Stimulated activated naive CD4-positive, alpha-beta T cell treated with Interleukin-2 at 50 U/mL for 16 hours (primary cell): Measurements from ENCODE around the gene CELF1.

Source experiments
- DNase-seq: peaks from one replicate; lab custom pipeline; 2025; lab: John Stamatoyannopoulos, UW

Gene CELF1

GRCh38 chr11:47552566-47553405 lies at the start of gene CELF1:
Gene CELF1 (minus strand): TSS chr11:47553132. CDS start chr11:47499523, 53,609 bp downstream.
- DNase-seq: peak; percentile 92

- no peak for DNase-seq
These were observed 47.0 kb upstream of the CELF1 start for GRCh38 chr11:47599902-47600301.

GRCh38 chr11:47595967-47596366 lies 43.0 kb upstream of the CELF1 start:
- DNase-seq: no peak

- no peak for DNase-seq
These were observed 42.1 kb upstream of the CELF1 start for GRCh38 chr11:47595029-47595428.

GRCh38 chr11:47593934-47594855 lies 41.3 kb upstream of the CELF1 start, which contains the start of gene C1QTNF4:
Gene C1QTNF4 (minus strand): TSS chr11:47594411. CDS start chr11:47590810, 3,601 bp downstream.
- no peak for DNase-seq

- no peak for DNase-seq
These were observed 40.6 kb upstream of the CELF1 start for GRCh38 chr11:47593492-47593933.

GRCh38 chr11:47592970-47593369 lies 40.0 kb upstream of the CELF1 start:
- no peak for DNase-seq

- DNase-seq: no peak
These were observed 39.3 kb upstream of the CELF1 start for GRCh38 chr11:47592251-47592650.

- DNase-seq: no peak
These were observed 38.8 kb upstream of the CELF1 start for GRCh38 chr11:47591764-47592163.

GRCh38 chr11:47589977-47590861 lies 37.3 kb upstream of the CELF1 start:
- DNase-seq: no peak

- no peak for DNase-seq
These were observed 36.6 kb upstream of the CELF1 start for GRCh38 chr11:47589584-47589976.

GRCh38 chr11:47589118-47589517 lies 36.2 kb upstream of the CELF1 start:
- no peak for DNase-seq

- no peak for DNase-seq
These were observed 34.9 kb upstream of the CELF1 start for GRCh38 chr11:47587723-47588326.

GRCh38 chr11:47587039-47587716 lies 34.2 kb upstream of the CELF1 start:
- no peak for DNase-seq

- DNase-seq: no peak
These were observed 33.3 kb upstream of the CELF1 start, which contains the start of gene FAM180B for GRCh38 chr11:47586098-47586855. Gene FAM180B (plus strand): TSS chr11:47586678. CDS start chr11:47586769, 91 bp downstream.

GRCh38 chr11:47583844-47584243 lies 30.9 kb upstream of the CELF1 start:
- no peak for DNase-seq

- peak; percentile 81 for DNase-seq
These were observed 25.9 kb upstream of the CELF1 start, which contains the start of the genes KBTBD4 and NDUFS3 for GRCh38 chr11:47578524-47579494. Gene KBTBD4 (minus strand): TSS chr11:47578970. CDS start chr11:47578951, 19 bp downstream. Gene NDUFS3 (plus strand): TSS chr11:47579074. CDS start chr11:47579092, 18 bp downstream.

- no peak for DNase-seq
These were observed 24.6 kb upstream of the CELF1 start for GRCh38 chr11:47577460-47578041.
